ENCODE data around the gene PAX3.

The PAX3 gene

GRCh38 chr2:222228054-222228453 is 70.7 kb downstream of the PAX3 start:
- H3K9ac ChIP-seq (ENCODE audit: low read depth, low read length), result no peak overlapping the region
- peaks cover 4% of the 10 kb centered on the region for H3K27me3 ChIP-seq (ENCODE audit: insufficient read depth, low read length, poor library complexity)
- H3K27ac ChIP-seq (ENCODE audit: low read length), result no peak overlapping the region
- TF ChIP-seq EZH2 (IDR thresholded peaks at IDR 0.05; ENCODE audit: borderline replicate concordance, low read depth, low read length, severe bottlenecking) (no peak), CTCF (IDR thresholded peaks at IDR 0.05; ENCODE audit: borderline replicate concordance, extremely low read depth, low read length, poor library complexity, severe bottlenecking) (no peak)
- H3K4me1 ChIP-seq (ENCODE audit: insufficient read depth, low read length), result no peaks in the 10 kb centered on the region
- no peak overlapping the region for H2AFZ ChIP-seq (ENCODE audit: low read depth, low read length)
- H3K79me2 ChIP-seq (ENCODE audit: insufficient read depth, low read length), result no peaks in the 10 kb centered on the region
- H3K4me2 ChIP-seq (ENCODE audit: insufficient read depth, low read length), result no peak overlapping the region
- ATAC-seq (ENCODE audit: insufficient read depth, low read depth), result no peak
- no peak overlapping the region for H3K4me3 ChIP-seq (ENCODE audit: low read depth in 1 of 2, low read length in 2 of 2)
- no peaks in the 10 kb centered on the region for H4K20me1 ChIP-seq (ENCODE audit: insufficient read depth, low read length)
- H3K36me3 ChIP-seq (ENCODE audit: insufficient read depth, low read length), result no peaks in the 10 kb centered on the region
- H3K9me3 ChIP-seq (ENCODE audit: insufficient read depth, low read length, severe bottlenecking), result no peaks in the 10 kb centered on the region
- DNase-seq, result no peak

- H3K27ac ChIP-seq (ENCODE audit: low read length), result no peak overlapping the region
- no peak for DNase-seq
- ATAC-seq (ENCODE audit: insufficient read depth, low read depth), result no peak
- H4K20me1 ChIP-seq (ENCODE audit: insufficient read depth, low read length), result no peaks in the 10 kb centered on the region
- H3K4me2 ChIP-seq (ENCODE audit: insufficient read depth, low read length), result no peak overlapping the region
- H3K4me3 ChIP-seq (ENCODE audit: low read depth in 1 of 2, low read length in 2 of 2), result no peak overlapping the region
- H2AFZ ChIP-seq (ENCODE audit: low read depth, low read length), result no peak overlapping the region
- no peak for TF ChIP-seq CTCF (IDR thresholded peaks at IDR 0.05; ENCODE audit: borderline replicate concordance, extremely low read depth, low read length, poor library complexity, severe bottlenecking)
- no peak for TF ChIP-seq EZH2 (IDR thresholded peaks at IDR 0.05; ENCODE audit: borderline replicate concordance, low read depth, low read length, severe bottlenecking)
- peaks cover 10% of the 10 kb centered on the region for H3K27me3 ChIP-seq (ENCODE audit: insufficient read depth, low read length, poor library complexity)
- no peaks in the 10 kb centered on the region for H3K4me1 ChIP-seq (ENCODE audit: insufficient read depth, low read length)
- H3K36me3 ChIP-seq (ENCODE audit: insufficient read depth, low read length), result no peaks in the 10 kb centered on the region
- no peaks in the 10 kb centered on the region for H3K9me3 ChIP-seq (ENCODE audit: insufficient read depth, low read length, severe bottlenecking)
- H3K9ac ChIP-seq (ENCODE audit: low read depth, low read length), result no peak overlapping the region
- H3K79me2 ChIP-seq (ENCODE audit: insufficient read depth, low read length), result no peaks in the 10 kb centered on the region
These were observed 80.0 kb downstream of the PAX3 start for GRCh38 chr2:222218786-222219185.

GRCh38 chr2:222217712-222218111 is 81.1 kb downstream of the PAX3 start:
- H3K9ac ChIP-seq (ENCODE audit: low read depth, low read length), result no peak overlapping the region
- no peak overlapping the region for H3K4me2 ChIP-seq (ENCODE audit: insufficient read depth, low read length)
- DNase-seq, result no peak
- no peaks in the 10 kb centered on the region for H3K9me3 ChIP-seq (ENCODE audit: insufficient read depth, low read length, severe bottlenecking)
- no peak overlapping the region for H3K4me3 ChIP-seq (ENCODE audit: low read depth in 1 of 2, low read length in 2 of 2)
- no peaks in the 10 kb centered on the region for H3K4me1 ChIP-seq (ENCODE audit: insufficient read depth, low read length)
- no peak for ATAC-seq (ENCODE audit: insufficient read depth, low read depth)
- no peak overlapping the region for H3K27ac ChIP-seq (ENCODE audit: low read length)
- TF ChIP-seq CTCF (IDR thresholded peaks at IDR 0.05; ENCODE audit: borderline replicate concordance, extremely low read depth, low read length, poor library complexity, severe bottlenecking) (no peak), EZH2 (IDR thresholded peaks at IDR 0.05; ENCODE audit: borderline replicate concordance, low read depth, low read length, severe bottlenecking) (no peak)
- H4K20me1 ChIP-seq (ENCODE audit: insufficient read depth, low read length), result no peaks in the 10 kb centered on the region
- H3K27me3 ChIP-seq (ENCODE audit: insufficient read depth, low read length, poor library complexity), result peaks cover 6% of the 10 kb centered on the region
- no peak overlapping the region for H2AFZ ChIP-seq (ENCODE audit: low read depth, low read length)
- no peaks in the 10 kb centered on the region for H3K79me2 ChIP-seq (ENCODE audit: insufficient read depth, low read length)
- no peaks in the 10 kb centered on the region for H3K36me3 ChIP-seq (ENCODE audit: insufficient read depth, low read length)

- no peak for DNase-seq
These were observed 83.9 kb downstream of the PAX3 start for GRCh38 chr2:222214885-222215284.

More at GRCh38 chr2:222214885-222215284, 83.9 kb downstream of the PAX3 start:
- H3K4me2 ChIP-seq (ENCODE audit: insufficient read depth, low read length), result no peak overlapping the region
- H3K27me3 ChIP-seq (ENCODE audit: insufficient read depth, low read length, poor library complexity), result peaks cover 6% of the 10 kb centered on the region
- no peak overlapping the region for H3K9ac ChIP-seq (ENCODE audit: low read depth, low read length)
- H4K20me1 ChIP-seq (ENCODE audit: insufficient read depth, low read length), result no peaks in the 10 kb centered on the region
- no peaks in the 10 kb centered on the region for H3K9me3 ChIP-seq (ENCODE audit: insufficient read depth, low read length, severe bottlenecking)
- ATAC-seq (ENCODE audit: insufficient read depth, low read depth), result no peak
- H3K36me3 ChIP-seq (ENCODE audit: insufficient read depth, low read length), result no peaks in the 10 kb centered on the region
- no peak overlapping the region for H2AFZ ChIP-seq (ENCODE audit: low read depth, low read length)
- no peaks in the 10 kb centered on the region for H3K4me1 ChIP-seq (ENCODE audit: insufficient read depth, low read length)
- H3K27ac ChIP-seq (ENCODE audit: low read length), result no peak overlapping the region
- no peak overlapping the region for H3K4me3 ChIP-seq (ENCODE audit: low read depth in 1 of 2, low read length in 2 of 2)
- no peak for TF ChIP-seq EZH2 (IDR thresholded peaks at IDR 0.05; ENCODE audit: borderline replicate concordance, low read depth, low read length, severe bottlenecking)
- TF ChIP-seq CTCF (IDR thresholded peaks at IDR 0.05; ENCODE audit: borderline replicate concordance, extremely low read depth, low read length, poor library complexity, severe bottlenecking), result no peak
- H3K79me2 ChIP-seq (ENCODE audit: insufficient read depth, low read length), result no peaks in the 10 kb centered on the region
